Thyroid gland (tissue), 4 donors: ENCODE measurements around the gene TMA7B. TPM values are rescaled to one million over a fixed set of nuclear protein-coding genes. Genes with fewer than 3 reads are reported as not detected.
A peak's percentile ranks its signal among the peaks of the same experiment; 100 is the strongest.

Source experiments
- DNase-seq, 2 donors: peaks; one replicate each; pipeline ENCODE4 v3.0.0-alpha.2; 2019
- H3K27ac ChIP-seq, 3 donors: fragments of 200-600 bp; sonication (generic); 1 replicate in 2 of 3; 2 replicates in 1 of 3; pipeline ENCODE4 v1.5.1; 2016 to 2019; ENCODE audit warnings: mild to moderate bottlenecking in 1 of 3, moderate library complexity in 1 of 3
- H3K27me3 ChIP-seq: fragments of 200-600 bp; sonication (generic); one replicate; pipeline ENCODE4 v1.5.1; 2019
- H3K36me3 ChIP-seq, 2 donors: fragments of 200-600 bp; sonication (generic); one replicate each; pipeline ENCODE4 v1.5.1; 2016 to 2019
- H3K4me1 ChIP-seq, 2 donors: fragments of 200-600 bp; sonication (generic); one replicate each; pipeline ENCODE4 v1.5.1; 2017 to 2019
- H3K4me3 ChIP-seq, 3 donors: fragments of 200-600 bp; sonication (generic); replicated peaks in 1 of 3; 1 replicate in 2 of 3; 2 replicates in 1 of 3; pipeline ENCODE4 v1.5.1; 2016; ENCODE audit warnings: mild to moderate bottlenecking in 1 of 3
- H3K9me3 ChIP-seq: fragments of 200-600 bp; sonication (generic); one replicate; pipeline ENCODE4 v1.5.1; 2017
- CTCF ChIP-seq, 6 experiments: fragments of 200-600 bp in 3 of 6; fragments of 450-650 bp in 3 of 6; sonication (generic) in 3 of 6; IDR thresholded peaks; one replicate each; pipeline ENCODE4 v1.5.1; 2016 to 2019; ENCODE audit warnings: antibody characterized with exemption in 6 of 6, mild to moderate bottlenecking in 2 of 6, inconsistent platforms in 1 of 6, moderate library complexity in 1 of 6
- POLR2A ChIP-seq, 2 donors: fragments of 450-650 bp; IDR thresholded peaks; one replicate each; pipeline ENCODE4 v1.6.1; 2017; ENCODE audit warnings: antibody characterized with exemption in 2 of 2, mild to moderate bottlenecking in 2 of 2, moderate library complexity in 1 of 2
- WGBS, 2 donors: methylation state at CpG; one replicate each; pipeline ENCODE4 v1.1.5; 2017; 5-methylcytosine and 5-hydroxymethylcytosine counted together
- intact Hi-C: fragments of 100-400 bp; cut with DNase I; formaldehyde crosslinking; loops from one replicate; pipeline ENCODE4 v1.15.1; 2023
- total RNA-seq, 4 donors: library from RNA; depleted of rRNA; stranded (reverse); fragments of >200 nt; gene quantifications; one replicate each; pipeline ENCODE4 v1.2.3, GENCODE V29; 2016

TMA7B gene
- total RNA-seq, 4 donors from 2014 or later, result 0.59 TPM; not detected in 3

- no peak overlapping the region for H3K27ac ChIP-seq
- WGBS, 2 donors, result 66 to 70% methylated on average over 7 of the region's 7 CpGs
- DNase-seq, result no peak
- peaks cover 40 to 47% of the 10 kb centered on the region in 2 donors for H3K4me1 ChIP-seq
- no peaks in the 10 kb centered on the region for H3K9me3 ChIP-seq
- TF ChIP-seq POLR2A (IDR thresholded peaks at IDR 0.05) (no peak), CTCF (IDR thresholded peaks at IDR 0.05) (peak in 1 of 6 experiments; percentile 23)
- no peaks in the 10 kb centered on the region for H3K27me3 ChIP-seq
- H3K36me3 ChIP-seq, result no peaks in the 10 kb centered on the region
- H3K4me3 ChIP-seq, result no peak overlapping the region
- intact Hi-C loops, result no loop called here
Observed at GRCh38 chr22:39932918-39933649, 27.1 kb upstream of the TMA7B start.

- DNase-seq, result peak; percentile 74 to 77
- no peak overlapping the region for H3K4me3 ChIP-seq
- peaks cover 34 to 41% of the 10 kb centered on the region in 2 donors for H3K4me1 ChIP-seq
- intact Hi-C loops, result no loop called here
- TF ChIP-seq CTCF (IDR thresholded peaks at IDR 0.05) (no peak), POLR2A (IDR thresholded peaks at IDR 0.05) (no peak)
- no peaks in the 10 kb centered on the region for H3K36me3 ChIP-seq
- 38 to 52% methylated on average over 8 of the region's 8 CpGs for WGBS, 2 donors
- no peaks in the 10 kb centered on the region for H3K9me3 ChIP-seq
- peak overlapping the region; percentile 8 to 43 (median 37) for H3K27ac ChIP-seq
- no peaks in the 10 kb centered on the region for H3K27me3 ChIP-seq
Observed at GRCh38 chr22:39933741-39934140, 26.5 kb upstream of the TMA7B start.

- intact Hi-C loops, result no loop called here
- WGBS, 2 donors, result 68 to 69% methylated on average over 4 of the region's 4 CpGs
- Histone ChIP-seq H3K27ac (peak overlapping the region; percentile 16 to 74 (median 65)), H3K4me1 (peaks cover 33 to 40% of the 10 kb centered on the region in 2 donors), H3K36me3 (no peaks in the 10 kb centered on the region), H3K27me3 (no peaks in the 10 kb centered on the region), H3K9me3 (no peaks in the 10 kb centered on the region), H3K4me3 (no peak overlapping the region)
- TF ChIP-seq POLR2A (IDR thresholded peaks at IDR 0.05), result no peak
- no peak for DNase-seq
Observed at GRCh38 chr22:39935116-39935515, 25.1 kb upstream of the TMA7B start.

GRCh38 chr22:39935612-39936011 is 24.6 kb upstream of the TMA7B start:
- Histone ChIP-seq H3K36me3 (no peaks in the 10 kb centered on the region), H3K27ac (peak overlapping the region; percentile 65 to 77 (median 74)), H3K4me3 (no peak overlapping the region), H3K9me3 (no peaks in the 10 kb centered on the region), H3K27me3 (no peaks in the 10 kb centered on the region), H3K4me1 (peaks cover 37 to 40% of the 10 kb centered on the region in 2 donors)
- TF ChIP-seq POLR2A (IDR thresholded peaks at IDR 0.05) (no peak), CTCF (IDR thresholded peaks at IDR 0.05) (peak in 1 of 6 experiments; percentile 9)
- whole genome bisulfite sequencing, 2 donors, result 52 to 59% methylated on average over 6 of the region's 6 CpGs
- intact Hi-C loops, result no loop called here
- DNase-seq, result no peak

- DNase-seq, result peak; percentile 66 to 71
- no peaks in the 10 kb centered on the region for H3K36me3 ChIP-seq
- H3K9me3 ChIP-seq, result no peaks in the 10 kb centered on the region
- peak overlapping the region; percentile 65 to 77 (median 74) for H3K27ac ChIP-seq
- TF ChIP-seq CTCF (IDR thresholded peaks at IDR 0.05), result no peak
- TF ChIP-seq POLR2A (IDR thresholded peaks at IDR 0.05), result no peak
- H3K4me3 ChIP-seq, result no peak overlapping the region
- 35% methylated on average over 6 of the region's 6 CpGs for WGBS, 2 donors
- peaks cover 47 to 49% of the 10 kb centered on the region in 2 donors for H3K4me1 ChIP-seq
- no peaks in the 10 kb centered on the region for H3K27me3 ChIP-seq
- intact Hi-C loops, result no loop called here
Observed at GRCh38 chr22:39936523-39937145, 23.6 kb upstream of the TMA7B start.
